ENCODE results near the gene BMPR1B.

DNA sequence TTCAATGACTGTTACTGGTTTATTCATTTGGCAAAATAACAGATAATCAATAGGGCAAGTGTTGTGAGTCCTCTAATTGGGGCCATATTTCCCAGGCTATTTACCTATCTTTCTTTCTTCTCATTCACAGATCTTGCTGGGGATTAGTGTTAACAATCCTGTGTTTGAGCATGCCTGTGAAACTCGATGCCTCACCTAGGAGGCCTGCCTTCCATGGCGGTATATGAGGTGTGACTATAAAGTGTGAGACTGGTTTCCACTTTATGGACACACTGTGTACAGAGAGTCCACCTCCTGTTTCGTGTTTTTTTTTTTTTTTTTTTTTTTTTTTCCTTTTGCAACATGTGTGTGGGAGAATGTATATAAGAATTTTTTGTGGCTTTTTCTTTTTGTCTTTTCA, 199.3 kb downstream of the BMPR1B start:
- TF ChIP-seq, protein P1, sequence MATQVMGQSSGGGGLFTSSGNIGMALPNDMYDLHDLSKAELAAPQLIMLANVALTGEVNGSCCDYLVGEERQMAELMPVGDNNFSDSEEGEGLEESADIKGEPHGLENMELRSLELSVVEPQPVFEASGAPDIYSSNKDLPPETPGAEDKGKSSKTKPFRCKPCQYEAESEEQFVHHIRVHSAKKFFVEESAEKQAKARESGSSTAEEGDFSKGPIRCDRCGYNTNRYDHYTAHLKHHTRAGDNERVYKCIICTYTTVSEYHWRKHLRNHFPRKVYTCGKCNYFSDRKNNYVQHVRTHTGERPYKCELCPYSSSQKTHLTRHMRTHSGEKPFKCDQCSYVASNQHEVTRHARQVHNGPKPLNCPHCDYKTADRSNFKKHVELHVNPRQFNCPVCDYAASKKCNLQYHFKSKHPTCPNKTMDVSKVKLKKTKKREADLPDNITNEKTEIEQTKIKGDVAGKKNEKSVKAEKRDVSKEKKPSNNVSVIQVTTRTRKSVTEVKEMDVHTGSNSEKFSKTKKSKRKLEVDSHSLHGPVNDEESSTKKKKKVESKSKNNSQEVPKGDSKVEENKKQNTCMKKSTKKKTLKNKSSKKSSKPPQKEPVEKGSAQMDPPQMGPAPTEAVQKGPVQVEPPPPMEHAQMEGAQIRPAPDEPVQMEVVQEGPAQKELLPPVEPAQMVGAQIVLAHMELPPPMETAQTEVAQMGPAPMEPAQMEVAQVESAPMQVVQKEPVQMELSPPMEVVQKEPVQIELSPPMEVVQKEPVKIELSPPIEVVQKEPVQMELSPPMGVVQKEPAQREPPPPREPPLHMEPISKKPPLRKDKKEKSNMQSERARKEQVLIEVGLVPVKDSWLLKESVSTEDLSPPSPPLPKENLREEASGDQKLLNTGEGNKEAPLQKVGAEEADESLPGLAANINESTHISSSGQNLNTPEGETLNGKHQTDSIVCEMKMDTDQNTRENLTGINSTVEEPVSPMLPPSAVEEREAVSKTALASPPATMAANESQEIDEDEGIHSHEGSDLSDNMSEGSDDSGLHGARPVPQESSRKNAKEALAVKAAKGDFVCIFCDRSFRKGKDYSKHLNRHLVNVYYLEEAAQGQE (IDR thresholded peaks at IDR 0.05; ENCODE audit: insufficient read depth in 1 of 2, low read depth in 2 of 2, low read length in 2 of 2), result no peak
- no peak for TF ChIP-seq TAF1 (IDR thresholded peaks at IDR 0.05; ENCODE audit: borderline replicate concordance, insufficient read depth, low read length)
- no peak for TF ChIP-seq POLR2AphosphoS5 (IDR thresholded peaks at IDR 0.05; ENCODE audit: low read depth, low read length)
- TF ChIP-seq FOXP2 (optimal IDR thresholded peaks at IDR 0.05; ENCODE audit: borderline replicate concordance, extremely low read depth, extremely low read length, insufficient read depth), result no peak

Measured in PFSK-1 (cell line).